Neural cell (in vitro differentiated cells): ENCODE measurements around the gene GLRX.

ENCODE experiments used
- CTCF ChIP-seq: fragments of 450-650 bp; IDR thresholded peaks from 2 replicates; pipeline ENCODE4 v1.5.1; 2014; ENCODE audit warnings: antibody characterized with exemption, mild to moderate bottlenecking, moderate library complexity; ENCODE audit not compliant: poor library complexity, severe bottlenecking
- EZH2 ChIP-seq: fragments of 200-600, 300-800 bp; shearing (Covaris generic), sonication (generic); IDR thresholded peaks from 2 replicates; pipeline ENCODE4 v1.6.1; 2014; ENCODE audit warnings: antibody characterized with exemption, low read length, borderline replicate concordance, mild to moderate bottlenecking; ENCODE audit not compliant: insufficient read depth, poor library complexity, severe bottlenecking
- MXI1 ChIP-seq: fragments of 450-650 bp; conservative IDR thresholded peaks from 2 replicates; pipeline ENCODE4 v1.6.1; 2014; ENCODE audit warnings: antibody characterized with exemption, mild to moderate bottlenecking; ENCODE audit not compliant: poor library complexity, severe bottlenecking
- RAD21 ChIP-seq: fragments of 450-650 bp; conservative IDR thresholded peaks from 2 replicates; pipeline ENCODE4 v1.6.1; 2014; ENCODE audit warnings: antibody characterized with exemption, mild to moderate bottlenecking, moderate library complexity
- TAF1 ChIP-seq: IDR thresholded peaks from 2 replicates; pipeline ENCODE4 v1.6.1; 2012; ENCODE audit warnings: low read depth

GRCh38 chr5:95870105-95870672, 47.7 kb upstream of the GLRX start:
- TF ChIP-seq CTCF, result no peak
- TF ChIP-seq EZH2, result no peak
- TF ChIP-seq MXI1, result no peak
- TF ChIP-seq RAD21, result no peak
- no peak for TF ChIP-seq TAF1
